Femur (tissue), 1 donor: Measurements from ENCODE around the gene CNTNAP2.
"Not testable (repeated sequence)": the region's sequence is repeated elsewhere in the genome, so short reads cannot be mapped to it uniquely, and the experiment has no call there.

Experiments used
- DNase-seq: peaks from one replicate; pipeline ENCODE4 v3.0.0-alpha.2; 2017

Gene CNTNAP2

DNA sequence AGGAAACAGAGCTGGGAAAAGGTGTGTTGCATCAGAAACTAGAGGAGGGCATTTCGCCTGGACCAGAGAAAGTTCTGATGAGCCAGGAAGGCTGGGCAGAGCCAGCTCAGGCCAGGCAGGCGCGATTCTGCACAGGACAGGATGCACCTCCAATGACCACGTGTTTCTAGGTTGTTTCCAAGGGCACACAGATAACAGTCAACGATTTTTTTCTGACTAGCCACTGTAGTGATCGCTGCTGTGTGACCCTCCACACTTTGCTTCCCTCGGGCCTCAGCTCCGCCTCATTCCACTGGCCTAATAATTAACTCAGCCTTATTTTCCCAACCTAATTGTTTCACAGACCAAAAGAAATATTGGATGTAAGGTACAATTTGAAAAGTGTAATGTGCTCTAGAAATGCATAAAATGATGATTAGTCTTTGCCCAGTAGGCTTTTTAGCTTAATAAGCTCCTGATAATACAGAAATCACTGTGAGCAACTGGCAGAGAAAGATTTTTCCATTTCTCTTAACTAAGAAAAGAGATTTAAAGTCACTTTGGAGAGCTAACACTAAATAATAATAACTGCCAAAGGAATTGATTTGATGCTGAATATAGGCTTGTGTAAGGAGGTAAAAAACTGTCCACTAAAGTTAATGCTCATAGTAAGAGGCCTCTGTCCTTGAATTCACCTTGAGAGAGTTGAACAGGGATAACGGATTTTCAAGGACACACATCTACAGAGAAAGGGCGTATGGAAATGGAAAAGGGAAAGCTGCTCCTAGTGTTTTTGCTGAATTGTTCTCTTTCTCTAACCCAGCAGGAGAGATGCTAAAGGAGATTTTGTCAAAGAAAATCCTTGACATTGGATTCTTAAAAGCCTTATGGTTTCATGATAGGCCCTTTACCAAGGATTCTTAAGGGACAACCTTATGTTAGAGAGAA, 2183.0 kb downstream of the CNTNAP2 start:
- DNase-seq, result no peak

DNA sequence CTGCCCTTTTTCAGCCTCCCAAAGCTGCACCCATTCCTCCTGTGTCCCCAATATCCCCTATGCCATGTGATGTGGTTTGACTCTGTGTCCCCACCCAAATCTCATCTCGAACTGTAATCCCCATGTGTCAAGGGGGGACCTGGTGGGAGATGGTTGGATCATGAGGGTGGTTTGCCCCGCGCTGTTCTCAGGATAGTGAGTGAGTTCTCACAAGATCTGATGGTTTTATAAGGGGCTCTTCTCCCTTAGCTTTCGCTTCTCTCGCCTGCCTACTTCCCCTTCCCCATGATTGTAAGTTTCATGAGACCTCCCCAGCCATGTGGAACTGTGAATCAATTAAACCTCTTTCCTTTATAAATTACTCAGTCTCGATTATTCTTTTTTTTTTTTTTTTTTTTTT, 2185.8 kb downstream of the CNTNAP2 start:
- not testable (repeated sequence) for DNase-seq

DNA sequence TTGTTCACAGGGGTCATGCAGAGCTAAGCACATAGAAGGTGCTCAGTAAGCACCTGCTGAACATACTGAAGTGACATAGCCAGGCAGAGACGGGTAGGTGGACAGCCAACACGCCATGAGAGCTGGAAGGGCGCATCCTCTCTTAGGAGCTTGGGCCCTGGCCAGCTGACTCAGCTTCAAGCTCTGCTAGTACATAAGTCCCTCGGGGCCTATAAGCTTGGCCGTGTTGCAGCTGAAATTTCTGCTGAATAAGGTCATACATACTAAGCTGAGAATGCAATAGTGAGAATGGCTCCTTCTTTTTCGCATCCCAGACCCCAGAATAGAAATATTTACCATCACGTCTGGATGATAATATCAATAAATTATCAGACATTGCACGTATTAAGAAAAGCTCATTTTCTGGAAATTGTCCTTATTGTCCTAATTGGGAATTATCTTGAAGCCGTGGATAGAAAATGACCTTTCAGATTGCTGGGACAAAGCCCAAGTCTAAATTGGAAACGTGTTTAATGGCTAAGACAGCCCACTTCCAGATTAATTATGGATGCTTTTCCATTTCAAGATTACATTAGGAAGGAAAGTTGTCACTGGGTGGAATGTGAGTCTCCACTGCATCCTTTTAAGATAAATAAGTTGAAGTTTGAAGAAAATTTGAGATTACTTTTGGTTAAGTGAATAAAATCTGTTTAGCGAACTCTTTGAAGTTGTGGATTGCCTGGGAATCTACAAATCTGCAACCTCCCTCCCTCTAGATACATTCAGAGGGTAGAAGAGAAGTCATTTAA, 2186.9 kb downstream of the CNTNAP2 start:
- peak; percentile 87 for DNase-seq

- no peak for DNase-seq
Observed at GRCh38 chr7:148304083-148304335, 2187.4 kb downstream of the CNTNAP2 start.

- DNase-seq, result no peak
Observed at GRCh38 chr7:148304456-148304855, 2187.9 kb downstream of the CNTNAP2 start.

GRCh38 chr7:148306759-148307158, 2190.2 kb downstream of the CNTNAP2 start:
- no peak for DNase-seq

DNA sequence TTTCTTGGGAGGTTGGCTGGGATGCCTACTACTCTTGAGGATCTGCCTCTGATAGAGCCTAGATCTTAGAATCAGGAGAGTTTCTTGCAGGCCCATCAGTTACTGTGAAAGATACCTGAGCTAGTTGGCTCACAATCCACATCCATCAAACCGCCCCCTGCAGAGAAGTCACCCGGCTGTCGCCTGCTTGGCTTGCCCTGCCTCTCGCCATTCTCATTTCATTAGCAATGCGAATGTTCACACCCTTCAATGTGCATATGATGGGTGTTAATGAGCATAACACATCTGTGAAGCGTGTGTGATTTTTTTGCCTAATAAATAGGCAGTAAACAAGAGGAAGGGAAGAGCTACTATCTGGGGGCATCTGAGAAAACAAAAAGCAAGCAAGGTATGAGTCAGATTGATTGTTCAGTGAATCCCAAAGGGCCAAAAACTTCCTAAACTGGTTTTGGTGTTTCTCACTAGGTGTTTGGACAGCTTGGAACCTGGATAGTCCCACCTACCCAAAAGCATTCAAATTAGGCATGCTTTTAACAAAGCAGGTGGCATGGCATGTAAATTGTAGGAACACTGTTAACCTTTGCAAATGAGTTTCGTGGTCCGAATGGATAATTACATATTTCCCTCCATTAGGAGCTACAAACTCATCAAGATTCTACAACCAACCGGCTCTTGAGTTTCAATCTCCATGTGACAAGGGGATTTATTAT, 2201.7 kb downstream of the CNTNAP2 start:
- no peak for DNase-seq

GRCh38 chr7:148318838-148319237, 2202.2 kb downstream of the CNTNAP2 start:
- no peak for DNase-seq

- no peak for DNase-seq
Observed at GRCh38 chr7:148319316-148319808, 2202.8 kb downstream of the CNTNAP2 start.

GRCh38 chr7:148325208-148325607, 2208.6 kb downstream of the CNTNAP2 start:
- DNase-seq, result no peak

GRCh38 chr7:148327379-148327778, 2210.8 kb downstream of the CNTNAP2 start:
- no peak for DNase-seq

DNA sequence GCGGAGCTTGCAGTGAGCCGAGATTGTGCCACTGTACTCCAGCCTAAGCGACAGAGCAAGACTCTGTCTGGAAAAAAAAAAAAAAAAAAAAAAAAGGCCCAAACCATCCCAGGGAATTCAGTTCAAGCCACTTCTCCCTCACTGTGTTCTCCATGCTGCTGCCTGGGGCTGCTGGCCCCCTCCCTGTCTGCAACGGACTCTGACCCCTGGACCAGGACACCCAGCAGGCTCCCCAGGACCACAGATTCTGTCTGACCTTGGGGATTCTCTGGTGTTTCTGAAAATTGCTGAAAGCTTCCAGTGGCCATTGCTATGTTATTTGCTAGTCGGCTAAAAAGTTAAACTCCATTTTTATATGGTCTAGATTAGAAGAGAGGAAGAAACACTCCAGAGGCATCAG, 2212.3 kb downstream of the CNTNAP2 start:
- DNase-seq, result no peak

DNA sequence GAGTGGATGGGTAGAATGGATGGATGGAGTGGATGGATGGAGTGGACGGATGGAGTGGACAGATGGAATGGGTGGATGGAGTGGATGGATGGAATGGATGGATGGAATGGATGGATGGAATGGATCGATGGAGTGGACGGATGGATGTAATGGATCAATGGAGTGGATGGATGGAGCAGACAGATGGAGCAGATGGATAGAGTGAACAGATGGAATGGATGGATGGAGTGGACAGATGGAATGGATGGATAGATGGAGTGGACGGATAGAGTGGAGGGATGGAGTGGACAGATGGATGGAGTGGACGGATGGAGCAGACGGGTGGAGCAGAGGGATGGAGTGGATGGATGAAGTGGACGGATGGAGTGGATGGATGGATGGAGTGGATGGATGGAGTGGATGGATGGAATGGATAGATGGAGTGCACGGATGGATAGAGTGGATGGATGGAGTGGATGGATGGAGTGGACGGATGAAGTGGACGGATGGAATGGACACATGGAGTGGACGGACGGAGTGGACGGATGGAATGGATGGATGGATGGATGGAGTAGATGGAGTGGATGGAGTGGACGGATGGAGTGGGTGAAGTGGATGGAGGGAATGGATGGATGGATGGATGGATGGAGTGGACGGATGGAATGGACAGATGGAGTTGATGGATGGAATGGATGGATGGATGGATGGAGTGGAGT, 2213.7 kb downstream of the CNTNAP2 start:
- no peak for DNase-seq

GRCh38 chr7:148330822-148331221, 2214.2 kb downstream of the CNTNAP2 start:
- no peak for DNase-seq

GRCh38 chr7:148331456-148331855, 2214.9 kb downstream of the CNTNAP2 start:
- not testable (repeated sequence) for DNase-seq

GRCh38 chr7:148332191-148333186, 2215.9 kb downstream of the CNTNAP2 start:
- no peak for DNase-seq

DNA sequence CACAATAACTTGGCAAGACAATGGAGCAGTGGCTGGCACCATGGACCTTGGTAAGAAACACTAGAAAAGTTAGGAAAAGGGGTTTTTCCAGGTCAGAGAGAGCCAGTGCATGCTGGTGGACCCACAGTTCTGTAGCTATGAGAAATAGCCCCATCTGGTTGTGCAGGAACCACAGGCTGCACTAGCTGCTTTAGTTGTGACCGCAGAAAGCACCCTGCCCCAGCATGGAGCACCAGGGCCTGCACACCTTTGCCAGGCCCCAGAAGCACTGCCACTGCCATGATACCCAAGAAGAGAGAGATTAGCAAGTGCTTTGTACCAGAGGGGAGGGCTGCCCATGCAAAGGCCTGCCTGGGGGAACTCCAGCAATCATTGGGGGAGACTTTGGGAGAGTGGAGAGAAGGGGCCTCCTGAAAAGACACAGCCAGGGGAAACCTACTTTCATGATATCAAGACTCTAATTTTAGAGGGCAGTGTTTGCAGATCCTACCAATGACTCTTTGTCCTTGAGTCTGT, 2217.9 kb downstream of the CNTNAP2 start:
- DNase-seq, result no peak

DNA sequence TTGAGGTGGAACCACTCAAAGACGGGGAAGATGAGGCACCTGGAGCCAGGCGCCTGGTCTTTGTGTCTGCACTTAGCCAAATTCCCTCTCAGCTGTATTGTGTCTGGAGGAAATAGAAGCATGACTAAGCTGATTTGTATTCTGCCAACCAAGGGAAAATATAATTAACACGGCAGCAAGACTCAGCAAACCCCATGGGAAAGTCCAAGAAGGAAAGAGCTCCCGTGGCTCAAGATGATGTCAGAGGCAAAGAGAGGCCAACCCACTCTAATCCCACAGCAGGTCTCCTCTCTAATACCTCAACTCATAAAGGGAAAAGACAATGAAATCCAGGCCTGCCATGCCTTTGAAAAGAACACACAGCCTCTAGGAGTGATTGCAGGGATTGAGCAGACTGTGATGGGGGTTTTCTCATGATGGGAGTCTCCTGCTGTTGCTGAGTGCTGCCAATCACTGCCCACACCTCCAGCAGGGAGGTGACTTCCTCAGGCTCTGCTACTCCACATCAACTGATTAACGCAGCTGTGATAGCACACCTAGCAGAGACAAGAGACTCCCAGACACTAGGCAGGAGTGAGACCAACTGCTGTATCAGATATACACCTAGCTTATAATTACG, 2218.5 kb downstream of the CNTNAP2 start:
- DNase-seq, result no peak

GRCh38 chr7:148335790-148336189, 2219.2 kb downstream of the CNTNAP2 start:
- no peak for DNase-seq

DNA sequence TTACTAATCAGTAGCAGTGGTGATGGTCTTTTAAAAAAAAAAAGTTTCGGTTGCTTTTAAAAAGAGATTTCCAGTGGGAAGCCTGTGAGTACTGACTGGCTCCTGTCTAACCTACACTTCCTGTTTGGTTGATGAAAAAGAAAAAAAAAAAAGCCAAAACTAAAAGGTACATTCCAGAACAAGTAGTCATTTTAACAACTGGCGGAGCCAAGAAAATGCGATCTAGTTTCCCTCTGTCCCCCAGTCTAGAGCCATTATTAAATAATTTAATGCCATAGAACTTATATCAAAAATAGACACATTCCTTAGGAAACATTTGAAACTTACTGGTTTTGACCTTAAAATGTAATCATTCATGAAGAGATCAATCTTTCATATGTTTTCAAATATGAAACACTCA, 2219.8 kb downstream of the CNTNAP2 start:
- no peak for DNase-seq
